ENCODE measurements around the gene DCLK2. TPM values are rescaled to one million over a fixed set of nuclear protein-coding genes. Genes with fewer than 3 reads are reported as not detected.

Gene DCLK2
- polyA plus RNA-seq, 1 of the 3 experiments (the other 2 are of a cell fraction) = 10.1 TPM

GRCh38 chr4:150230561-150230960 lies 152.3 kb downstream of the DCLK2 start:
- Histone ChIP-seq H3K9ac (no peak overlapping the region), H3K4me2 (no peak overlapping the region), H4K20me1 (ENCODE audit: insufficient read depth) (no peaks in the 10 kb centered on the region), H3K9me2 (no peaks in the 10 kb centered on the region), H3K4me3 (ENCODE audit: low read depth in 2 of 2, low read length in 1 of 2) (no peak overlapping the region), H3K79me2 (ENCODE audit: insufficient read depth) (peaks cover 3% of the 10 kb centered on the region; the same call in 1 of the 2 replicates), H3K27ac (ENCODE audit: low read depth in 2 of 2, low read length in 1 of 2) (peak overlapping the region in 1 of 2 experiments; percentile 82; a peak in 3 of 4 replicates), H3K4me1 (ENCODE audit: control insufficient read depth in 1 of 2, insufficient read depth in 2 of 2, low read depth in 1 of 2, low read length in 1 of 2) (peaks cover 12 to 50% of the 10 kb centered on the region in 2 experiments), H2AFZ (ENCODE audit: low read depth) (no peak overlapping the region), H3K27me3 (ENCODE audit: insufficient read depth) (no peaks in the 10 kb centered on the region), H3K36me3 (replicated peaks in 1 of 2; ENCODE audit: control insufficient read depth in 1 of 2, insufficient read depth in 2 of 2, low read length in 1 of 2) (peaks cover 36 to 41% of the 10 kb centered on the region in 2 experiments), H3F3A (replicated peaks; ENCODE audit: insufficient read depth) (peaks cover 33% of the 10 kb centered on the region), H3K9me3 (no peaks in the 10 kb centered on the region)
- 89% methylated on average over 2 of the region's 2 CpGs for WGBS (ENCODE audit: low lambda C conversion rate)
- TF ChIP-seq TCF12 (IDR thresholded peaks at IDR 0.05) (no peak), TEAD4 (IDR thresholded peaks at IDR 0.05; ENCODE audit: borderline replicate concordance, insufficient read depth) (no peak), CHD2 (IDR thresholded peaks at IDR 0.05; ENCODE audit: low read length, partially characterized antibody) (no peak)
- TF ChIP-seq, protein P1, sequence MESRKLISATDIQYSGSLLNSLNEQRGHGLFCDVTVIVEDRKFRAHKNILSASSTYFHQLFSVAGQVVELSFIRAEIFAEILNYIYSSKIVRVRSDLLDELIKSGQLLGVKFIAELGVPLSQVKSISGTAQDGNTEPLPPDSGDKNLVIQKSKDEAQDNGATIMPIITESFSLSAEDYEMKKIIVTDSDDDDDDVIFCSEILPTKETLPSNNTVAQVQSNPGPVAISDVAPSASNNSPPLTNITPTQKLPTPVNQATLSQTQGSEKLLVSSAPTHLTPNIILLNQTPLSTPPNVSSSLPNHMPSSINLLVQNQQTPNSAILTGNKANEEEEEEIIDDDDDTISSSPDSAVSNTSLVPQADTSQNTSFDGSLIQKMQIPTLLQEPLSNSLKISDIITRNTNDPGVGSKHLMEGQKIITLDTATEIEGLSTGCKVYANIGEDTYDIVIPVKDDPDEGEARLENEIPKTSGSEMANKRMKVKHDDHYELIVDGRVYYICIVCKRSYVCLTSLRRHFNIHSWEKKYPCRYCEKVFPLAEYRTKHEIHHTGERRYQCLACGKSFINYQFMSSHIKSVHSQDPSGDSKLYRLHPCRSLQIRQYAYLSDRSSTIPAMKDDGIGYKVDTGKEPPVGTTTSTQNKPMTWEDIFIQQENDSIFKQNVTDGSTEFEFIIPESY (IDR thresholded peaks at IDR 0.05; ENCODE audit: borderline replicate concordance, low read depth) = no peak
- DNase-seq = no peak
- POLR2A ChIA-PET = no interaction called here
- CTCF ChIA-PET = interaction anchor here (1.0 to 2.9 kb wide), 4 partner anchors 9 to 232 kb away, joined by 4 to 17 read pairs (median 4); no protein-coding TSS in a partner anchor

DNA sequence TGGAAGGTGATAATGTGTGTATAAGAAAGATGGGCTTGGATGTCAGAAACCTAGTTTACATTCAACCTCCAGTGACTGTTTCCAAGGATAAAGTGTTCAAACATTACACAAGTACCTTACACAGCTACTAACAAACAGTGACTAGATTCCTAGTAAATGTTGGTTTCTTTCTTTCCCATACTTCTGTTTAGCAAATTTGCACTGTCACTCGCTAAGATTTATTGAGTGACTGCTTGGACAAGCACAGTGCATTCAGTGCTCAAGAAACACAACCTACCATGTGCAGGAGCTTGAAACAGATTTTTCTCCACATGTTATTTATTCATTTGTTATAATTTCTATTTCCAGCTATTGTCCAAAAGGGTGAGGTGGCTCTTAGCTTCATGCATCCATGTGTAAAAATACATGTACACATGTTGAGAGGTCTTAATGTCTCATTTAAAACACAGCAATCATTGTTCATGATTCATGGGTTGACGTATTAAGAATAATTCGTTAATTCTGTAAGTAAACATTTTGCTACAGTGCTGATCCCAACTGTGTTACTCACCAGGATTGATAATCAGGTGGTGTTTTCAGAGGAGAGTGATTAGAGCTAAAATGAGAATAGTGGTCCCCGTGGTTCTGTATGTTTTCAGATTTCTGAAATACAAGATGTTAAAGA lies 153.0 kb downstream of the DCLK2 start:
- Histone ChIP-seq H2AFZ (ENCODE audit: low read depth) (no peak overlapping the region), H3K4me2 (no peak overlapping the region), H3K4me1 (ENCODE audit: control insufficient read depth in 1 of 2, insufficient read depth in 2 of 2, low read depth in 1 of 2, low read length in 1 of 2) (peaks cover 19 to 50% of the 10 kb centered on the region in 2 experiments), H4K20me1 (ENCODE audit: insufficient read depth) (no peaks in the 10 kb centered on the region), H3K4me3 (ENCODE audit: low read depth in 2 of 2, low read length in 1 of 2) (no peak overlapping the region), H3K27ac (ENCODE audit: low read depth in 2 of 2, low read length in 1 of 2) (peak overlapping the region; percentile 47 to 82; a peak in 3 of 4 replicates), H3K9me2 (no peaks in the 10 kb centered on the region), H3K27me3 (ENCODE audit: insufficient read depth) (no peaks in the 10 kb centered on the region), H3K9ac (no peak overlapping the region), H3K36me3 (replicated peaks in 1 of 2; ENCODE audit: control insufficient read depth in 1 of 2, insufficient read depth in 2 of 2, low read length in 1 of 2) (peaks cover 32 to 37% of the 10 kb centered on the region in 2 experiments), H3K9me3 (no peaks in the 10 kb centered on the region), H3F3A (replicated peaks; ENCODE audit: insufficient read depth) (peaks cover 37% of the 10 kb centered on the region), H3K79me2 (ENCODE audit: insufficient read depth) (no peaks in the 10 kb centered on the region; the same call in 1 of the 2 replicates)
- no peak for DNase-seq
- ChIA-PET CTCF (interaction anchor here (1.5 to 2.9 kb wide), 3 partner anchors 9 to 221 kb away, joined by 4 to 17 read pairs (median 5); no protein-coding TSS in a partner anchor), POLR2A (interaction anchor here (0.6 kb wide), 1 partner anchor 840 kb away, joined by 4 read pairs; no protein-coding TSS in a partner anchor)
- 81% methylated on average over 4 of the region's 4 CpGs for WGBS (ENCODE audit: low lambda C conversion rate)
- TF ChIP-seq PBX3 (IDR thresholded peaks at IDR 0.05) (no peak), USF1 (IDR thresholded peaks at IDR 0.05; ENCODE audit: borderline replicate concordance, low read depth) (no peak), REST (IDR thresholded peaks at IDR 0.05; ENCODE audit: low read depth, low read length) (no peak), MAX (IDR thresholded peaks at IDR 0.05; ENCODE audit: low read depth) (no peak), TCF12 (IDR thresholded peaks at IDR 0.05) (no peak), USF2 (IDR thresholded peaks at IDR 0.05; ENCODE audit: borderline replicate concordance, low read depth, low read length) (no peak), TEAD4 (IDR thresholded peaks at IDR 0.05; ENCODE audit: borderline replicate concordance, insufficient read depth) (no peak), RXRA (IDR thresholded peaks at IDR 0.05; ENCODE audit: borderline replicate concordance, low read depth) (no peak)

Measured in SK-N-SH (cell line).